Liver (tissue), 3 donors: Measurements from ENCODE around the gene HBG2.

Experiments used
- CTCF ChIP-seq: fragments of 150-350 bp; IDR thresholded peaks from 2 replicates; pipeline ENCODE4 v1.5.1; 2017; ENCODE audit warnings: improper control_type of control experiment, low read depth, low read length; ENCODE audit not compliant: missing input control
- EGR1 ChIP-seq, 2 donors: IDR thresholded peaks; 2 replicates each; pipeline ENCODE4 v1.6.1; 2016 to 2018; ENCODE audit warnings: antibody characterized with exemption in 2 of 2, low read depth in 2 of 2
- GABPA ChIP-seq, 2 donors: IDR thresholded peaks in 1 of 2; conservative IDR thresholded peaks in 1 of 2; 2 replicates each; pipeline ENCODE4 v1.6.1; 2016; ENCODE audit warnings: antibody characterized with exemption in 2 of 2, mild to moderate bottlenecking in 1 of 2, moderate library complexity in 1 of 2
- HNF4G ChIP-seq: IDR thresholded peaks from 2 replicates; pipeline ENCODE4 v1.6.1; 2016; ENCODE audit warnings: antibody characterized with exemption
- JUND ChIP-seq, 2 donors: IDR thresholded peaks; 2 replicates each; pipeline ENCODE4 v1.6.1; 2016; ENCODE audit warnings: antibody characterized with exemption in 2 of 2
- MAX ChIP-seq: IDR thresholded peaks from 2 replicates; pipeline ENCODE4 v1.6.1; 2016; ENCODE audit warnings: antibody characterized with exemption
- RAD21 ChIP-seq, 2 donors: IDR thresholded peaks; 2 replicates each; pipeline ENCODE4 v1.6.1; 2016; ENCODE audit warnings: antibody characterized with exemption in 2 of 2, mild to moderate bottlenecking in 2 of 2
- REST ChIP-seq: IDR thresholded peaks from 2 replicates; pipeline ENCODE4 v1.6.1; 2016; ENCODE audit warnings: antibody characterized with exemption, mild to moderate bottlenecking
- RXRA ChIP-seq, 2 donors: IDR thresholded peaks; 2 replicates each; pipeline ENCODE4 v1.6.1; 2017 to 2018; ENCODE audit warnings: antibody characterized with exemption in 2 of 2, mild to moderate bottlenecking in 1 of 2
- SP1 ChIP-seq: IDR thresholded peaks from 2 replicates; pipeline ENCODE4 v1.6.1; 2018; ENCODE audit warnings: antibody characterized with exemption, mild to moderate bottlenecking
- TAF1 ChIP-seq: conservative IDR thresholded peaks from 2 replicates; pipeline ENCODE4 v1.6.1; 2016; ENCODE audit warnings: antibody characterized with exemption, mild to moderate bottlenecking
- YY1 ChIP-seq: IDR thresholded peaks from 2 replicates; pipeline ENCODE4 v1.6.1; 2016; ENCODE audit warnings: antibody characterized with exemption, mild to moderate bottlenecking
- ZBTB33 ChIP-seq: IDR thresholded peaks from 2 replicates; pipeline ENCODE4 v1.6.1; 2016; ENCODE audit warnings: antibody characterized with exemption
- donor health status: healthy.
- donor health status: healthy.

- TF ChIP-seq ZBTB33, result no peak
- no peak for TF ChIP-seq CTCF
- no peak for TF ChIP-seq GABPA (IDR thresholded peaks at IDR 0.05 in 1 of 2, conservative IDR thresholded peaks at IDR 0.05 in 1 of 2)
- no peak for TF ChIP-seq RAD21 (IDR thresholded peaks at IDR 0.05)
- no peak for TF ChIP-seq HNF4G
- TF ChIP-seq YY1, result no peak
- no peak for TF ChIP-seq SP1
- TF ChIP-seq REST, result no peak
- no peak for TF ChIP-seq TAF1
- no peak for TF ChIP-seq JUND (IDR thresholded peaks at IDR 0.05)
- TF ChIP-seq MAX, result no peak
- TF ChIP-seq RXRA (IDR thresholded peaks at IDR 0.05), result no peak
- TF ChIP-seq EGR1 (IDR thresholded peaks at IDR 0.05; ENCODE audit: low read depth in 2 of 2), result no peak
These were observed 31.2 kb upstream of the HBG2 start for GRCh38 chr11:5285703-5286340.
